AG08395 (cell line): Measurements from ENCODE around the gene CATSPERE.

Source experiments
- DNase-seq: peaks from one replicate; pipeline ENCODE4 v3.0.0; 2012; ENCODE audit warnings: mixed read lengths, low spot score

Gene CATSPERE

GRCh38 chr1:244461245-244462071 lies at the start of gene CATSPERE:
Gene CATSPERE, plus strand, starts transcription at chr1:244461273. Its CDS starts 157 bp downstream, at chr1:244461430.
- DNase-seq: peak; percentile 95

GRCh38 chr1:244412176-244412575 lies 48.9 kb upstream of the CATSPERE start:
- no peak for DNase-seq

- no peak for DNase-seq
Observed at GRCh38 chr1:244413736-244414135, 47.3 kb upstream of the CATSPERE start.

- peak; percentile 70 for DNase-seq
Observed at GRCh38 chr1:244414543-244414942, 46.5 kb upstream of the CATSPERE start.

- no peak for DNase-seq
Observed at GRCh38 chr1:244419024-244419423, 42.0 kb upstream of the CATSPERE start.

GRCh38 chr1:244422174-244422573 lies 38.9 kb upstream of the CATSPERE start:
- no peak for DNase-seq

- no peak for DNase-seq
Observed at GRCh38 chr1:244424649-244425334, 36.3 kb upstream of the CATSPERE start.

GRCh38 chr1:244427647-244428046 lies 33.4 kb upstream of the CATSPERE start:
- no peak for DNase-seq

GRCh38 chr1:244429818-244430217 lies 31.3 kb upstream of the CATSPERE start:
- no peak for DNase-seq

GRCh38 chr1:244431166-244431565 lies 29.9 kb upstream of the CATSPERE start:
- no peak for DNase-seq

GRCh38 chr1:244435562-244436205 lies 25.4 kb upstream of the CATSPERE start:
- peak; percentile 27 for DNase-seq

- no peak for DNase-seq
Observed at GRCh38 chr1:244436336-244437085, 24.6 kb upstream of the CATSPERE start.

- DNase-seq: peak; percentile 20
Observed at GRCh38 chr1:244437086-244437468, 24.0 kb upstream of the CATSPERE start.

GRCh38 chr1:244439391-244440032 lies 21.6 kb upstream of the CATSPERE start:
- DNase-seq: no peak

GRCh38 chr1:244442850-244443249 lies 18.2 kb upstream of the CATSPERE start:
- DNase-seq: no peak

- DNase-seq: no peak
Observed at GRCh38 chr1:244444854-244445253, 16.2 kb upstream of the CATSPERE start.

- peak; percentile 25 for DNase-seq
Observed at GRCh38 chr1:244445320-244446181, 15.5 kb upstream of the CATSPERE start.

GRCh38 chr1:244447024-244447423 lies 14.0 kb upstream of the CATSPERE start:
- no peak for DNase-seq

GRCh38 chr1:244447552-244447951 lies 13.5 kb upstream of the CATSPERE start:
- DNase-seq: no peak

GRCh38 chr1:244448279-244449036 lies 12.6 kb upstream of the CATSPERE start:
- no peak for DNase-seq
